T-helper 9 cell (primary cell): ENCODE data around the gene CLASRP.

Experiments
- DNase-seq: peaks from one replicate; pipeline ENCODE4 v3.0.0-alpha.2; 2020

CLASRP gene

DNA sequence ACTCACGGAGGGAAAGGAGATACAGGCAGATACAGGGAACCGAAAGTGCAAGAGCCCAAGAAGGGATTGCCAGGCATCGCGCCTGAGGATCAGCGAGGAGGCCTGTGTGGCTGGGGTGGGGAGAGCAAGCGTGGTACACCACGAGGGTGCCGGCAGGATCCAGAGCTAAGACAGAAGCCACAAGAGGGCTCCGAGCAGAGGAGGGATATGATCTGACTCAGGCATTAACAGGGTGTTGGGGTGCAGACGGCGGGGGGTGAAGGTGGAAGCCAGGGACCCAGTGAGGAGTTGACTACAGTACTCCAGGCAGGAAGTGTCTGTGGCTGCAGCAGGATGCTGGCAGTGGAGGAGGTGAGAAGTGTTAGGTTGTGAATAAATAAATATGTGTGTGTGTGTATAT is 48.7 kb downstream of the CLASRP start:
- DNase-seq: peak; percentile 58

DNA sequence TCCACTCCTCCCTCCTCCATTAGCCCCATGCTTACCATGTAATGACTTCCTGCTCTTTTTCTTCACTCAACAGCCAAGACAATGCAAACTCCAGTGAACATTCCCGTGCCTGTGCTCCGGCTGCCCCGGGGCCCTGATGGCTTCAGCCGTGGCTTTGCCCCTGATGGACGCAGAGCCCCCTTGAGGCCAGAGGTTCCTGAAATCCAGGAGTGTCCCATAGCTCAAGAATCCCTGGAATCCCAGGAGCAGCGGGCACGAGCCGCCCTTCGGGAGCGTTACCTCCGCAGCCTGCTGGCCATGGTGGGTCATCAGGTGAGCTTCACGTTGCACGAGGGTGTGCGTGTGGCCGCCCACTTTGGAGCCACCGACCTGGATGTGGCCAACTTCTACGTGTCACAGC is 51.2 kb downstream of the CLASRP start:
- no peak for DNase-seq

DNA sequence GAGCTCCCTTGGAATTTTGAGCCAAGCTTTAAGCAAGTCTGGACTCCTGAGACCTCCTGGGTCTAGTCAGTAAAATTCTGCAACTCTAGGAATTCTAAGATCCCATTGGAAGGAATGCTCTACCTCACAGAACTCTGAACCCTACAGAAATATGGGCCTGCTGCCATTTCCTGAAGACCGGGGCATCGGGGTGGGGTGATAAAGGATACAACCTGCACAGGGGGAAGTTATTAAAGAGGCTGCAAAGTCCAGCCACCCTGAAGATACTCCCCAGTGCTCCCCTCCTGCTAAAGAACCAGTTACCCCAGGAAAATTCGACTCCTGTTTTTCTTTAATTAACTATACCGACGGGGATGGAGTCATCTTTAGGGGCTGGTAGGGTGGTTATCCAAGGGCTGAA is 51.8 kb downstream of the CLASRP start:
- no peak for DNase-seq

DNA sequence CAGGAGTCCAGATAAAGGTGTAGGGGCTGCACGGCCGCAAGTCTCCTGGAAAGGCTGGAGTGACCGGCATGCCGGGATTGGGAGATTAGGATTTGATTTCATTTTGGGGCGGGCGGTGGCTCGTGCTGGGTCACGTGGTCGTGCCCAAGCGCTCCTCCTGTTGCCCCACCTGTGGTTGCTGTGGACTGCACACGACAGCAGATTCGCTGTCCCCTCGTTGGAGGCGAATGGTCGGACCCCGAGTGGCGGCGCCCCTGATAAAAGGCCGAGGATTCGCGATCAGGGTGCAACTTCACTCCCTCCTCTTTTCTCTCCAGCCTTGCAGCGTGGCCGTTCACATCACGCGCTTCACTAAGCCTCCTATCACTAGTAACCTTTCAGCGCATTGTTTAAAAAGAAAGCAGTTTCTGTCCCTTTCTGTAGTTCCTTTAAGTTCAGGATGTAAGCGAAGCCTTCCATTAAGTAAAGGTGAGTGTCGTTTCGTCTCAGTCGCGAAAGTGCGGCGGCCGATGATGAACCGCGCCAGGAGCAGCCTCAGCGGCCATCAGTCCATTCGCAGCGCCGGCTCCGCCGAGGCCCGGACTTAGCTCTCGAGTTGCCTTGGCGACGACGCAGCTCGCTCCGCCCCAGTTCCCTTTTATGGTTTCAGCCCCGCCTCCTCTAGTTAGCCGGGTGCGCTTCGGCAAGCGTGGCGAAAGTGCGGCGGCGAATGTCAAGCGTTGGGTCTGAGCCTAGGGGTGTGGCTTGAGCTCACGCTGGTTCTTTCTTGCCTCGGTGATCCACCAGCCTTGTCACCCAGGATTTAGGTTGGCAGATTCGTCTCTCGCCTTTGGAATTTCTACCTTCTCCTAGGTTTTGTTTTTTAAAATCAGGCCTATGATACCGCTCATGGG is 52.4 kb downstream of the CLASRP start:
- peak; percentile 98 for DNase-seq

DNA sequence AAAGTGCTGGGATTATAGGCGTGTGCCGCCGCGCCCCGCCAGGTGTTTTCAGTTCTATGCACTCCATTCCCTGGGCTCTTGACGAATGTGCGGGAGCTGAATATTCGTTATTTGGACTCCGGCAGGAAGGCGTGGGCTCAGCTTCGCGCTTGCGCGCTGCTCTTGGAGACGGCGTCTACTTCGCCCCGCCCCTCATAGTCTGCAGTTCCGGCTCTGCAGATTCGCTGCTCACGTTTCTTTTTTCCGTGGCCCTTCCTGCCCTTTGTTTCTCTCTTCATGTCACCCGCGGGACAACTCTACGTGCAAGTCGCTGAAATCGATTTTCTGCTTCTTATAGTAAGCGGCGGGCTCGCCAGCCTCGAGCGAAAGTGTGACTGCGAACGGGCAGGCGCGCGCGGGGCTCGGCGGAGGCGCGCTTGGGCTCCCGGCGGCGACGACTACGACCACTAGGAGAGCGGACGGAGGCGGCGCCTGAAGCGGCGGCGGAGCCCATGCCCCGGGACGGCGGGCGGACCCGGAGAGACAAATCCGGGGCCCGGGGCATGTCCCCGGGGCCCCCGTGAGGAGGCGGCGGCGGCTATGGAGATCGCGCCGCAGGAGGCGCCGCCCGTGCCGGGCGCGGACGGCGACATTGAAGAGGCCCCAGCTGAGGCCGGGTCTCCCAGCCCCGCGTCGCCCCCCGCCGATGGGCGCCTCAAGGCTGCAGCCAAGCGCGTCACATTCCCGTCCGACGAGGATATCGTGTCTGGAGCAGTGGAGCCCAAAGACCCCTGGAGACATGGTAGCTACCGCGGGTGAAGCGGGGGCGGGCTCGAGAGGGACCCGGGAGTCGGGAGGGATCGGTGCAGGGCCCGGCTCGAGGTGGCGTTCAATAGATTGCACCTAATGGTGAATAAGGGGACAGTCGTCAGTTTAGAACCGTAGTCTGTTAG is 54.2 kb downstream of the CLASRP start, which contains the start of gene PPP1R37:
Gene PPP1R37 (plus strand): TSS at position 433 of the 932 bp plus-strand sequence. CDS start 147 bp downstream, at position 580.
- DNase-seq: peak; percentile 83

DNA sequence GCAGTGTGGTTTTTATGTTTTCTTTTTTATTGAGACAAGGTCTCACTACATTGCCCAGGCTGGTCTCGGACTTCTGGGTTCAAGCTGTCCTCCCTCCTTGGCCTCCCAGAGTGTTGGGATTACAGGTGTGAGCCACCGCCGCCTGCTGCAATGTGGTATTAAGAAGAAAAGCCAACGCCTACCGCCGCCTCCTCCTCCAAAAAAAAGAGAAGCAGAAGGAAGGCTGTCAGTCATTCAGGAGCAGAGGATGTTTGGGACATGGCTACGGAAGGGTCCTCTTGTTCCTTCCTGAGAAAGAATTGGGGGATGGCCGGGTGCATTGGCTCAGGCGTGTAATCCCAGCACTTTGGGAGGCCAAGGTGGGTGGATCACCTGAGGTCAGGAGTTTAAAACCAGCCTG is 55.3 kb downstream of the CLASRP start:
- no peak for DNase-seq

DNA sequence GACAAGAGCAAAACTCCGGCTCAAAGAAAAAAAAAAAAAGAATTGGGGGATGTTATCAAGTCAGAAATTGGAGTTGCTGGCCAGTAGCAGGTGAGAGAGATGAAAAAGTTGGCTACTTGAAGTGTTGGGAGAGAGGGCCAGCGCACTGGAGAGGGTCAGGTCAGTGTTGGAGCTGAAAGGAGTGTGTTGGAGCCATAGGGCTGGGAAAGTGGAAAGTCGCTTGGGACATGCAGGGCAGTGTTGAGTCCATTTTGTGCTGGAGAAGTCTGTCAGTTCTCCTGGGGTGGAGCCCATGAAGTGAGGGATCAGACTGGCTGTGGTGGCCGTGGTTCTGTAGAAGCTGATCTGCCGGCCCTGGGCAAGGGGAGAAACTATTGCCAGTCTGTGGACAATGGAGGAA is 55.9 kb downstream of the CLASRP start:
- DNase-seq: no peak

DNA sequence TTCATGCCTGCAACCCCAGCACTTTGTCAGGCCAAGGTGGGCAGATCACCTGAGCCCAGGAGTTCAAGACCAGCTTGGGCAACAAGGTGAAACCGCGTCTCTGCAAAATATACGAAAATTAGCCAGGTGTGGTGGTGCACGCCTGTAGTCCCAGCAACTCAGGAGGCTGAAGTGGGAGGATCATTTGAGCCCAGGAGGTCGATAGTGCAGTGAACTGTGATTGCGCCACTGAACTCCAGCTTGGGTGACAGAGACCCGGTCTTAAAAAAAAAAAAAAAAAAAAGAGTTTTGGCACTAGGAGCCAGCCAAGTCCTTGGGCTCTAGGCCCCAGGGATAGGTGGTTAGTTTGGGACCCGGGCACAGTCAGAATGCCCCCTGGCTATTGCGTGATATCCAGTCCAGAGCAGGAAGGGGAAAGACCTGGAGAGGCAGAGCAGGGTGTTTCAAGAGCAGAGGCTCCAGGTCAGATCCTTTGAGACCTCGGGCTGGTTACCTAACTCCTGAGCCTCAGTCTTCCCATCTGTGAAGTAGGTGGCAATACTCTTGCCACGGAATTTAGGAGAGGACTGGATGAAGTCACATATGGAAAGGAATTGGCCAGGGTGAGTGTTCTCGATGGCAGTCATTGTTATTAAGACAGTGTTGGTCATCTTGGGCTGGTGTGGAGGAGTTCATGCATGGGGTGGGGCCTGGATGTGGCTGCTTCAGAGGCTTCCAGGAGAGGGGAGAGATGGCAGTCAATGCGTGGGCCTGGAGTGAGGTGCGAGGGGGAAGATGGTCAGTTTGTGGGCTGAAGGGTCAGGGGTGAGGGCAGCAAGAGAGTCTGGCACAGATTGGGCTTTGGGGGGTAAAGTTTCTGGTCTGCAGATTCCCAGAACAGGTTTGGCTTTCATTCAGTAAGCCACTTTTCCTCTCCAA is 56.9 kb downstream of the CLASRP start:
- DNase-seq: no peak

DNA sequence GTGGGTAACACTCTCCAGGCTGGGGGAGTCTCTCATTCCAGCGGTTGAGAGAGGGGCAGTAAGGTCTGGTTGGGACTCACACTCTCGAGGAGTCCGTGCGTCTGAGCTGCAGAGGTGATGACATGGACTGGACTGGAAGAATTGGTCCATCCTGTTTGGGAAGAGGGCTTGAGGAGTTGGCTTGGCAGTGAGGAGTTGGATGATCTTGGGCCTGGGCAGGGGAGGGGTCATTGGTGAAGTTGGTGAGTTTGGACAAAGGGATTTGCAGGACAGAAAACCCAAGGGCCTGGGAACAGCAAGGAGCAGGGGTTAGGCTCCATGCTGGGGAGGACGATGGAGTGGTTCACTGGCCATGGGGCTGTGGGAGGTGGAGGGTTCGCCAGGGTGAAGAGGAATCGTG is 57.9 kb downstream of the CLASRP start:
- DNase-seq: no peak

DNA sequence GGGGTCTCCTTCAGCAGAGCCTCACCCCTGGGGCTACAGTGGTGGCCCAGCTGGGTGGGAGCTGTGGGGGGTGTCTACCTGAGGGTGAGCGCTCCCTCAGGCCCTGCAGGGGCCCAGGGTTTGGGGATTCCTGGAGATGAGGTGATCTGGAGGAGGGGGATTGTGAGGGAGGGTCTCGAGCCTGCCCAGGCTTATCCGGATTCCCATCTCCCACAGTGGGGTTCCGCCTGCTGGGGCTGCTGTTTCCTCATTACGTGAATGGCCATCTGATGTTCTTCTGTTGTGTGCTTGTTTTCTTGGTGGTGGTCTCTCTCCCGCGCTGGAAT is 58.6 kb downstream of the CLASRP start:
- DNase-seq: no peak

DNA sequence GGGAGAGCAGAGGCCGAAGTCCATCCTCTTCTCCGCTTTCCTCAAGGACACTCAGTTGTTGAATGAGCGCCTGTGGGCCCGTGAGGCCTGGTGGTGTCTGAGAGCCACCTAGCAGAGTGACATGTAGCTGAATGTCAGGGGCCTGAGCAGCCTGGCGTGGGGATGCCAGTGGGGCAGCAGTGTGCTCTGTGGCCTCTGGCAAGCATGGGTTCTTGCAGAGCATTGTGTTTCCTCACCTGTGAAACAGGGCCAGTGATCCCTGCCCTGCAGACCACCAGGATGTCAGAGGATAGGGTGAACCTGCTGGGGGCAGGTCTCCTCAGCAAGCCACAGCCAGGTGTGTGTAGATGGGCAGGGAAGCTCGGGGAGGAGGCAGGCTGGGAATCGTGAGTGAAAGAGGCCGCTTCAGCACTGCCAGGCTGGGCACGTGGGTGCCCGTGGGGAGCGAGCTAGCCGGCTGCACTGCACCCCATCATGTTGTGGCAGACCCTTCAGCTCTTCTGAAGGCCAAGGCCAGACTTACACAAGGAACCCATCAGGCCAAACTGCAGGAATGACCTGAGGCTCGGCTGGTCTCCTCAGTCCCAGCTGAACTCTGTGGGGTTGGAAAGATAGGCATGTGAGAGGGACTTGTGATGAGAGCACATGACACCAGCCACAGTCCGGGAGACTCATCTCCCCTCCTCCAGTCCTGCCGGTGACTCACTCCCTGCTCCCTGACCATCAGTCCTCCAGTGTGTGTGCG is 59.1 kb downstream of the CLASRP start:
- DNase-seq: no peak

DNA sequence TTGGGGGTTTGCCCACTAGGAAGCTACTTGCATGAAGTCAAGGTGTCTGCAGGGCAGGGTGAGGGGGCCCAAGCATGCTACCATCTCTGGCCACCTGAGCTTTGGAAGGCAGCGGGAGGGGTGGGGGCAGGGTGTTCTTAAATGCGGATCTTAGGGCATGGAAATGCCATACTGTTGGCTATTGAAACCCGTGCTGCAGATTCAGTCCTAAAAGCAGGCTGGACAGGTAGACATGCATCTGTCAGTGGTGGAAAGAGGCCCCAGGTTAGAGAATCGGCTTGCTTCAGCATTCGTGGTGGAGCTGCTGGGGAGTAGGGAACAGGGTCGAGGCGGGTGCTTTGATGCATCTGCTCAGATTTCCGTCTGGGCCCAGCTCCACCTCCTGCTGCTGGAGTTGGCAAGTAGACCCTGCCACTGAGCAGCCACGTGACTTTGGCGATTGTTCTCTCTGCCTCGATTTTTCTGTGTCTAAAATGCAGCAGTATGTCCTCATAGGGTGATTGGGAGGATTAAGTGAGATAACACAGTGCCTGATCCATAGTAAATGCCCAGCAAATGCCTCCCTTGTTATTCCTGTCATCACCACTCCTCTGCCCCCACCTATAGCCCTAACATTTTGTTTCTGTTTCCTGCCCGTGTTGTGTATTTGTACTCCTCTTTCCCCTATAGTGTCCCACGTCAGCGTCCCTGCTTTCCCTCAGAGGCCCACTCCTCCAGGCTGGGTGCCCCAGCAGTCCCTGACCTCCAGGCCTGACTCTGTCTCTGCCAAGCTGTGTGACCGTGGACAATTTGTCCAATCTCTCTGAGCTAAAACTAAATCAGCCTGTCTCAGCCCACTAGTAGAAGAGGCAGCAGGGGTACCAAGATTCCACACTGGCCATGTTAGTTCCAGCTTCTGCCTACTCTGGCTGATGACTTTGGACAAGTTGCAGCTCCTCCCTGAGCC is 59.9 kb downstream of the CLASRP start:
- DNase-seq: no peak

DNA sequence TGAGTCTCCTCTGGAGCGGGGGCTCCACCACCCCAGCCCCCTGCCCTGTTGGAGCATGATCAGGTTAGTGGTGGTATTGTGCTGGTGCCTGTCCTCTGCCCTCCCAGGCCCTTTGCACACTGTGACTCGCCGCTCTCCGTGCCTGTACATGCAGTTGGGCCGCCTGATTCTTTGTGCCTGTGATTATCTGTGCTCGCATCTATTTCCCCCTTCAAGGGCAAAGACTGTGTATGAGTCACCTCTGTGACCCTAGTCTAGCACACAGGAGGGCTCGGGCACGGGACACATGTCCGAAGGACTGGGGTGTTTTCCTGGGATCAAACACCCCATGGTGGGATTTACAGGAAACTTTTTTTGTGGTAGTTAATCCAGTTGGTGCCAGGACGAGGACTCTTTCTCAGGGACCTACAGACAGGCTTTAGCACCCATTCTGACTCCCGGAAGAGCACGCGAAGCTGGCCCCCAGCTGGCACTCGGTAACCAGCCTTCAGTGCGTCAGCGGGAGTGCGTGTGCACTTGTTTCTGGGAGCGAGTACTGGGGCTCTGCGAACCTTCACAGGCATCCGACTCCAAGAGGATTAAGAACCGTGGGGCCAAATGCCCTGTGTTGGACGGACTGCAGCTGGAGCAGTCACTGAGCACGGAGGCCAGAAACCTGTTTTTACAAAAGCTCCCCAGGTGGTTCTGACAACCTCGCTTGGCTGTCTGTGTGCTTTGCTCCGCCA is 60.8 kb downstream of the CLASRP start:
- DNase-seq: no peak

DNA sequence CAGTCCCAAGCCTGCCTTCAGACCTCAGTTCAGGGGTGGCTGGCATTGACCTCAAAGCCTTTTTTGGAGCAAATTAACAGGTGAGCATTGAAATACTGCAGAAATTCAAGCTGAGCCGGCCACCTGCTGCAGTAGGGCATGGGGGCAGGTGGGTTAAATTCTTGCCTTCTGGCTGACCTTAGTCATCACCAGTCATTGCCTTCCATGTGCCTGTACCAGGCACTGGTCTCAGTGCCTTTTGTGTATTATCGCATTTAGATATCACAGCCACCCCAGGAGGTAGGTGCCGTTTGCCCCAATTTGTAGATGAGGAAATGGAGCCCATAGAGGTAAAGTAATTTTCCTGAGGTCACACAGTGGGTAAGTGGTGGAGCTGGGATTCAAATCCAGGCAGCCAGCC is 61.4 kb downstream of the CLASRP start:
- DNase-seq: no peak

DNA sequence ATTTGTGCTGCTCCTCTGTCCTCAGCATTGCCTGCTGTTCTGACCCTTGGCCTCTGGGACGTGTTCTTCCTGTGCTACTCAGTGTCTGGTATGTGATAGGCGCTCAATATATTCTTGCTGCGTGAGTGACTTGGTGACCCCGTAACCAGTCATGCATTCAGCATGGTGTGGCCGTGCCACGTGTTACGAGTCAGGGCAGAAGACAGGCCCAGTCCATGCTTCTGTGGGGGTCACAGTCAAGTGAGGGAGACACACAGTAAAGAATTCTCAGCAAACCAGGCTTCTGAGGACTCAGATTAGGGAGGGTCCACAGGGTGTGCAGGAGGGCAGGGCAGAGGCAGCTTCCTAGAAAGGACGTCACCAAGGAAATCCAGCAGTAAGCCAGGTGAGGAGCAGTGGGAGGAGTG is 62.0 kb downstream of the CLASRP start:
- DNase-seq: no peak

DNA sequence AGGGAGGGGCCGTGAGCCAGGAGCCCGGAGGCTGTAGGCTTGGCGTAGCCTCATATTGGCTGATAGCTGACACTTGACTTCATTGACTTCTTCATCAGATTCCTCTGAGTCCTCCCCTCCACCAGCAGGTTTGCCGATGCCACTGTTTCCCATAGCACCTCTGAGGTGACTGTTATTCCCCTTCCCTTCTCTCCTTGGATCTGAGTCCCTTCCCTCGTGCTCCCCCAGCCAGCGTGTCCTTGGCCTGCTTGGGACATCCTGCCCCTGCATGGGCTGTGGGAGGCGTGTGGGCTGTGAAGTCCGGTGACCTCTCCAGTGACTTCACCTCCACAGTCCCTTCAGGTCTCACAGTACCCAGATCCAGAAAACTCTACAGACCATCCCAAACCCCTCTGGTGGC is 63.0 kb downstream of the CLASRP start:
- no peak for DNase-seq

DNA sequence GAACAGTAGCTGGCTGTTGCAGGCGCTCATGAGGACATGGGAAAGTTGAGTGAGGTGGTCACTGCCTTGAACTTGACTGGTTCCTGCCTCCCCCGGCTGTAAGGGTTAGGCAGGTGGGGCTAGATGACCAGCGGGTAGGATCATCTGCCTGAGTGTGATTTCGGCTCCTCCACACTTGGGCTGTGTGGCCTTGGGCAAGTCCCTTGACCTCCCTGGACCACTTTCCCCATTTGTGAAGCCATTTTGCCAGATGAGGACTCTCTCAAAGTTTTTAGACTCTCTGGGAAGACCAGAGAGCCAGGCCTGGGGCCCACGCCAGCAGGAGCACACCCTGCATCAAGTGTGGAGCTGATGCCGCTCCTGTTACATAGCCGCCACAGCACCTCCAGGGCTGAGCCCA is 63.6 kb downstream of the CLASRP start:
- no peak for DNase-seq

DNA sequence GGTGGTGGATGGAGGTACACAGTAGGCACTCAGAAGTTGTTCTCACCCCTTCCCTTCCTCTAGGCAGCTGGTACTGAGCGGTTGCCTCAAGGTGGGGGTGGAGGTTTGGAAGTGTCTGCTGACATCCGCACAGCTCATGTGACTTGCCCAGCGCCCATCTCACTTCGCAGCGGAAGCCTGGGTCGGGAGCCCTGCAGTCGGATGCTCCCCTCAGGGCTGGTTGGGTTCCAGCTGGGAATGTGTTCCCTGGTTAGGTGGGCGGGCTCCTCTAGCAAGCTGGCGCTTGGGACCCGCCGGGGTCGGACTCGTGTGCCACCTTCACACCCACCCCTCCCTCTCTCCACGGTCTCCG is 64.3 kb downstream of the CLASRP start:
- no peak for DNase-seq

DNA sequence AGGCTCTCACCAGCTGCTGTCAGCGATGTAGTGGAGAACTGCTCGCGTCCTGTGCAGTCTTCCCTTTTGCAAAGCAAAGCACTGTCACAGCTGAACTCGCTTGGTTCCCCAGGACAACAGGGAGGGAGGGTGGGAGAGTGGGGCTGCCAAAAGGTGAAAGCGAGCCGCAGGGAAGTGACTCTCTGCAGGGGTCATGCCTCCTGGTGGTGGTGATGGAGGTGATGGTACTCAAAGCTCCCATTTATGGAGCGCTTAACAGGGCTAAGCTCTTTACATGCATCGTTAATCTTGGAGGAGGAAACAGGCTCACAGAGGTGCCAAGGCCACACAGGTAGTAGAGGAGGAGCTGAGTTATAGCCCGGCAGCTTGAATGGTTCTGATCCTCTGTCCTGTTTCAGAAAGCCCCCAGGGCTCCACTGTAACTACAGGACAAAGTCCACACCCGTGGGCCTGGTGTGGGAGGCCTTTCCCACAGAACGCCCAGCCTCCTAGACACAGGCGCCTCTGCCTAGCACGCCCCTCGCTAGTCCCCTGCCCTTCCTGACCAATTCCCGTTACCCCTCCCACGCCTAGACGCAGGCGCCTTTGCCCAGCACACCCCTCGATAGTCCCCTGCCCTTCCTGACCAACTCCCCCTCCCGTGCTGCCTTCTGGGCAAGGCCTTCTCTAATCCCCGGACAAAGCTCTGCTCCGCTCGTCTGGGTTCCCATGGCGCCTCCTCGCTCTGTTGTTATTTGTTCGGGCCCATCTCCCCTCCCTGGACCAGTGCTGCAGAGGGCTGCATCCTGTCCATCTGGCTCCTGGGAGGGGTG is 64.9 kb downstream of the CLASRP start:
- no peak for DNase-seq
